ENCODE measurements around the gene MVB12B.

- TF ChIP-seq POLR2AphosphoS5 (IDR thresholded peaks at IDR 0.05) (no peak), CTCF (IDR thresholded peaks at IDR 0.05) (no peak), POLR2A (IDR thresholded peaks at IDR 0.05) (no peak), EP300 (IDR thresholded peaks at IDR 0.05) (no peak)
Observed at GRCh38 chr9:126292736-126293521, 33.7 kb upstream of the MVB12B start.
